Keratinocyte (primary cell): ENCODE data around the gene PNKD. TPM values are rescaled to one million over a fixed set of nuclear protein-coding genes. Genes with fewer than 3 reads are reported as not detected.

Experiments used
- DNase-seq: peaks from one replicate; pipeline ENCODE4 v3.0.0-alpha.2; 2011; ENCODE audit warnings: low read depth, missing footprints, low spot score
- FAIRE-seq: peaks from 2 replicates; lab custom pipeline; 2011; peaks lifted over from hg19 to GRCh38; lab: Jason Lieb, UNC
- H2AFZ ChIP-seq: 2 replicates; pipeline ENCODE4 v1.6.0; 2012; ENCODE audit warnings: low read length, control low read depth, inconsistent platforms; ENCODE audit not compliant: control insufficient read depth
- H3K27ac ChIP-seq: 2 replicates; pipeline ENCODE4 v1.5.1; 2011; ENCODE audit warnings: low read length; ENCODE audit not compliant: control insufficient read depth, insufficient read depth
- H3K27me3 ChIP-seq: 3 replicates; pipeline ENCODE4 v1.6.0; 2011; ENCODE audit warnings: low read length; ENCODE audit not compliant: control insufficient read depth, insufficient read depth; ENCODE audit errors: extremely low read depth
- H3K36me3 ChIP-seq, 2 experiments: 2 replicates in 1 of 2; 3 replicates in 1 of 2; pipeline ENCODE4 v1.5.1; 2011; ENCODE audit warnings: low read length in 2 of 2, mild to moderate bottlenecking in 1 of 2; ENCODE audit not compliant: control insufficient read depth in 2 of 2, insufficient read depth in 2 of 2; ENCODE audit errors: extremely low read depth in 1 of 2
- H3K4me1 ChIP-seq: 3 replicates; pipeline ENCODE4 v1.5.1; 2011; ENCODE audit warnings: low read length; ENCODE audit not compliant: control insufficient read depth, insufficient read depth; ENCODE audit errors: extremely low read depth
- H3K4me2 ChIP-seq: 3 replicates; pipeline ENCODE4 v1.6.0; 2011; ENCODE audit warnings: low read depth, low read length; ENCODE audit not compliant: control insufficient read depth, insufficient read depth; ENCODE audit errors: extremely low read depth
- H3K4me3 ChIP-seq, 3 experiments: fragments of 200-600 bp in 1 of 3; sonication (generic) in 1 of 3; 2 replicates in 2 of 3; 3 replicates in 1 of 3; pipeline ENCODE4 v1.5.1; 2011 to 2016; ENCODE audit warnings: low read length in 3 of 3, mild to moderate bottlenecking in 3 of 3, control low read depth in 2 of 3, inconsistent platforms in 1 of 3, low read depth in 1 of 3, mixed read lengths in 1 of 3, mixed run types in 1 of 3, moderate library complexity in 1 of 3; ENCODE audit not compliant: control insufficient read depth in 2 of 3, insufficient read depth in 2 of 3; ENCODE audit errors: extremely low read depth in 1 of 3
- H3K79me2 ChIP-seq: 2 replicates; pipeline ENCODE4 v1.6.0; 2012; ENCODE audit warnings: low read length; ENCODE audit not compliant: control insufficient read depth, insufficient read depth
- H3K9ac ChIP-seq: 3 replicates; pipeline ENCODE4 v1.6.0; 2011; ENCODE audit warnings: low read length; ENCODE audit not compliant: control insufficient read depth, insufficient read depth; ENCODE audit errors: extremely low read depth
- H3K9me1 ChIP-seq: 3 replicates; pipeline ENCODE4 v1.6.0; 2011; ENCODE audit warnings: low read length; ENCODE audit not compliant: control insufficient read depth, insufficient read depth; ENCODE audit errors: extremely low read depth
- H3K9me3 ChIP-seq: 2 replicates; pipeline ENCODE4 v1.5.1; 2012; ENCODE audit warnings: low read depth, low read length; ENCODE audit not compliant: control insufficient read depth
- H4K20me1 ChIP-seq: 3 replicates; pipeline ENCODE4 v1.6.0; 2011; ENCODE audit warnings: low read length; ENCODE audit not compliant: control insufficient read depth, insufficient read depth; ENCODE audit errors: extremely low read depth
- CTCF ChIP-seq, 3 experiments: IDR thresholded peaks in 1 of 3; conservative IDR thresholded peaks in 1 of 3; optimal IDR thresholded peaks in 1 of 3; 2 replicates in 2 of 3; 3 replicates in 1 of 3; pipeline versions ENCODE3 to v1.5.1; 2011; ENCODE audit warnings: low read length in 3 of 3, mild to moderate bottlenecking in 3 of 3, moderate library complexity in 2 of 3, control low read depth in 1 of 3, inconsistent platforms in 1 of 3; ENCODE audit not compliant: insufficient read depth in 2 of 3; ENCODE audit errors: extremely low read depth in 1 of 3
- EZH2 ChIP-seq: IDR thresholded peaks from one replicate; pipeline ENCODE4 v1.6.1; 2012; ENCODE audit warnings: inconsistent platforms, mild to moderate bottlenecking, low read length, moderate library complexity
- dilution Hi-C: fragments of 300-500 bp; cut with MboI; formaldehyde crosslinking; loops from one replicate; pipeline ENCODE4 v1.7.0; 2020; ENCODE audit warnings: low sequenced_read_pairs; ENCODE audit not compliant: extremely low pct_ligation_motif_present
- polyA plus RNA-seq, 5 experiments: library from polyadenylated mRNA; depleted of rRNA in 3 of 5; stranded (reverse) in 3 of 5; stranded (forward) in 1 of 5; unstranded in 1 of 5; fragments of >200 nt; gene quantifications; 1 replicate in 1 of 5; 2 replicates in 3 of 5; 3 replicates in 1 of 5; pipeline versions ENCODE4 v1.2.1 to v1.2.3, GENCODE V29; 2011 to 2012; ENCODE audit warnings: missing spikeins in 2 of 5, low read depth in 1 of 5, low replicate concordance in 1 of 5

PNKD gene
- polyA plus RNA-seq, 1 donor (not counting 4 experiments of a cell fraction or from before 2014, with no cell fraction given): 22.8 TPM

- Histone ChIP-seq H3K9me3 (no peaks in the 10 kb centered on the region), H3K27me3 (no peaks in the 10 kb centered on the region), H3K36me3 (no peaks in the 10 kb centered on the region), H3K4me3 (no peak overlapping the region), H3K9ac (no peak overlapping the region), H3K27ac (no peak overlapping the region), H3K4me1 (no peaks in the 10 kb centered on the region), H3K9me1 (no peaks in the 10 kb centered on the region), H2AFZ (no peak overlapping the region), H4K20me1 (no peaks in the 10 kb centered on the region), H3K79me2 (no peaks in the 10 kb centered on the region), H3K4me2 (no peak overlapping the region)
- FAIRE-seq: no peak
- dilution Hi-C loops: no loop called here
- DNase-seq: no peak
- TF ChIP-seq EZH2 (no peak), CTCF (optimal IDR thresholded peaks at IDR 0.05 in 1 of 3, IDR thresholded peaks at IDR 0.05 in 1 of 3, conservative IDR thresholded peaks at IDR 0.05 in 1 of 3; ENCODE audit: extremely low read depth in 1 of 3, insufficient read depth in 2 of 3, low read length in 3 of 3) (no peak)
Observed at GRCh38 chr2:218332920-218333645, 62.8 kb downstream of the PNKD start.

GRCh38 chr2:218334531-218334930 lies 64.2 kb downstream of the PNKD start:
- no peaks in the 10 kb centered on the region for H4K20me1 ChIP-seq
- no peaks in the 10 kb centered on the region for H3K9me1 ChIP-seq
- no peak for FAIRE-seq
- H2AFZ ChIP-seq: no peak overlapping the region
- no peaks in the 10 kb centered on the region for H3K4me1 ChIP-seq
- no peaks in the 10 kb centered on the region for H3K79me2 ChIP-seq
- TF ChIP-seq EZH2: no peak
- no peak for TF ChIP-seq CTCF (optimal IDR thresholded peaks at IDR 0.05 in 1 of 3, IDR thresholded peaks at IDR 0.05 in 1 of 3, conservative IDR thresholded peaks at IDR 0.05 in 1 of 3; ENCODE audit: extremely low read depth in 1 of 3, insufficient read depth in 2 of 3, low read length in 3 of 3)
- H3K36me3 ChIP-seq: no peaks in the 10 kb centered on the region
- H3K27me3 ChIP-seq: no peaks in the 10 kb centered on the region
- H3K4me3 ChIP-seq: no peak overlapping the region
- H3K27ac ChIP-seq: no peak overlapping the region
- DNase-seq: no peak
- dilution Hi-C loops: no loop called here
- H3K9me3 ChIP-seq: no peaks in the 10 kb centered on the region
- no peak overlapping the region for H3K4me2 ChIP-seq
- H3K9ac ChIP-seq: no peak overlapping the region
